Astrocyte (in vitro differentiated cells and primary cell): Measurements from ENCODE around the gene MPRIP.

ENCODE experiments used
- EZH2 ChIP-seq: IDR thresholded peaks from 2 replicates; pipeline ENCODE4 v1.6.1; 2012; ENCODE audit warnings: mild to moderate bottlenecking, low read length, inconsistent platforms; ENCODE audit not compliant: insufficient read depth
- TF ChIP-seq, protein P1 (sequence below): IDR thresholded peaks from 2 replicates; pipeline ENCODE4 v1.5.1; 2011; ENCODE audit warnings: low read depth, mild to moderate bottlenecking, inconsistent platforms, low read length, moderate library complexity; ENCODE audit not compliant: insufficient read depth

DNA sequence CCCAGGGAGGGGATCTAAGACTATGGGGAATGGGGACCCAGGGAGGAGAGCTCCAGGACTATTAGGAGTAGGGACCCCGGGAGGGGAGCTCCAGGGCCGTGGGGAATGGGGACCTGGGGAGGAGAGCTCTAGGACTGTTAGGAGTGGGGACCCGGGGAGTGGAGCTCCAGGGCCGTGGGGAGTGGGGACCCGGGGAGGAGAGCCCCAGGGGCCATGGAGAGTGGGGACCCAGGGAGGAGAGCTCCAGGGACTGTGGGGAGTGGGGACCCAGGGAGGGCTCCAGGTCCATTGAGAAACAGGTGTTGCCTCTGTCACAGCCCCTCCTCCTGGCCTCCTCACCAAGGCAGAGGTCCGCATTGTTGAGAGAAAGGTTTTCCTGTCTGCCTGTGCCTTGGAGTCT is 16.0 kb downstream of the MPRIP start:
- TF ChIP-seq, protein P1, sequence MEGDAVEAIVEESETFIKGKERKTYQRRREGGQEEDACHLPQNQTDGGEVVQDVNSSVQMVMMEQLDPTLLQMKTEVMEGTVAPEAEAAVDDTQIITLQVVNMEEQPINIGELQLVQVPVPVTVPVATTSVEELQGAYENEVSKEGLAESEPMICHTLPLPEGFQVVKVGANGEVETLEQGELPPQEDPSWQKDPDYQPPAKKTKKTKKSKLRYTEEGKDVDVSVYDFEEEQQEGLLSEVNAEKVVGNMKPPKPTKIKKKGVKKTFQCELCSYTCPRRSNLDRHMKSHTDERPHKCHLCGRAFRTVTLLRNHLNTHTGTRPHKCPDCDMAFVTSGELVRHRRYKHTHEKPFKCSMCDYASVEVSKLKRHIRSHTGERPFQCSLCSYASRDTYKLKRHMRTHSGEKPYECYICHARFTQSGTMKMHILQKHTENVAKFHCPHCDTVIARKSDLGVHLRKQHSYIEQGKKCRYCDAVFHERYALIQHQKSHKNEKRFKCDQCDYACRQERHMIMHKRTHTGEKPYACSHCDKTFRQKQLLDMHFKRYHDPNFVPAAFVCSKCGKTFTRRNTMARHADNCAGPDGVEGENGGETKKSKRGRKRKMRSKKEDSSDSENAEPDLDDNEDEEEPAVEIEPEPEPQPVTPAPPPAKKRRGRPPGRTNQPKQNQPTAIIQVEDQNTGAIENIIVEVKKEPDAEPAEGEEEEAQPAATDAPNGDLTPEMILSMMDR: no peak
- no peak for TF ChIP-seq EZH2
